Measurements from ENCODE around the gene MYO1G. TPM values are rescaled to one million over a fixed set of nuclear protein-coding genes. Genes with fewer than 3 reads are reported as not detected.
A peak's percentile ranks its signal among the peaks of the same experiment; 100 is the strongest.
"Not testable (repeated sequence)": the region's sequence is repeated elsewhere in the genome, so short reads cannot be mapped to it uniquely, and the experiment has no call there.

The MYO1G gene
- total RNA-seq, 4 donors from 2014 or later = 0.68 to 4.5 (median 1.6) TPM

DNA sequence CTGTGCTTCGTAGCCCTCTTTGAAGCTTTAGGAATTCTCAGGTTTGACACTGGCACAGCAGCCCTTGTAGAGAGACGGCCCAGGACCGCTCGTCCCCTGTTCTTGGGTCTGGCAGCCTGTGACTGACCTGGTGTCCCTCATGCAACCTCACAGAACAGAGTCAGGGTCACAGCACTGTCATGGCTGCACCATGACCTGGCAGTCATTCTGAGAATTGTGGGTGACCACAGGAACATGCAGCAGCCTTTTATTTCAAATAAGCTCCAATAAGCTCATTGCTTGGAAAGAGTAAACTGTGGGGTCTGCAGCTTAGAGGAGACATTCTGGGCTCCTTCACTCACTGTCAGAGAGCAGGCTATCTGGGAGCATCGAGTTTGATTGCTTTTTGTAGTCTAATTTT, 42.5 kb downstream of the MYO1G start:
- DNase-seq (ENCODE audit: low spot score in 2 of 2) = no peak
- H3K36me3 ChIP-seq = no peaks in the 10 kb centered on the region
- no peaks in the 10 kb centered on the region for H3K9me3 ChIP-seq
- H3K4me1 ChIP-seq = no peaks in the 10 kb centered on the region
- no peak overlapping the region for H3K27ac ChIP-seq
- peaks cover 4% of the 10 kb centered on the region for H3K27me3 ChIP-seq
- H3K4me3 ChIP-seq = no peak overlapping the region
- TF ChIP-seq EP300 (IDR thresholded peaks at IDR 0.05) (no peak), POLR2AphosphoS5 (IDR thresholded peaks at IDR 0.05) (no peak)
- TF ChIP-seq, protein P1, sequence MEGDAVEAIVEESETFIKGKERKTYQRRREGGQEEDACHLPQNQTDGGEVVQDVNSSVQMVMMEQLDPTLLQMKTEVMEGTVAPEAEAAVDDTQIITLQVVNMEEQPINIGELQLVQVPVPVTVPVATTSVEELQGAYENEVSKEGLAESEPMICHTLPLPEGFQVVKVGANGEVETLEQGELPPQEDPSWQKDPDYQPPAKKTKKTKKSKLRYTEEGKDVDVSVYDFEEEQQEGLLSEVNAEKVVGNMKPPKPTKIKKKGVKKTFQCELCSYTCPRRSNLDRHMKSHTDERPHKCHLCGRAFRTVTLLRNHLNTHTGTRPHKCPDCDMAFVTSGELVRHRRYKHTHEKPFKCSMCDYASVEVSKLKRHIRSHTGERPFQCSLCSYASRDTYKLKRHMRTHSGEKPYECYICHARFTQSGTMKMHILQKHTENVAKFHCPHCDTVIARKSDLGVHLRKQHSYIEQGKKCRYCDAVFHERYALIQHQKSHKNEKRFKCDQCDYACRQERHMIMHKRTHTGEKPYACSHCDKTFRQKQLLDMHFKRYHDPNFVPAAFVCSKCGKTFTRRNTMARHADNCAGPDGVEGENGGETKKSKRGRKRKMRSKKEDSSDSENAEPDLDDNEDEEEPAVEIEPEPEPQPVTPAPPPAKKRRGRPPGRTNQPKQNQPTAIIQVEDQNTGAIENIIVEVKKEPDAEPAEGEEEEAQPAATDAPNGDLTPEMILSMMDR (IDR thresholded peaks at IDR 0.05) = no peak
- 78% methylated on average over 5 of the region's 5 CpGs for whole genome bisulfite sequencing

DNA sequence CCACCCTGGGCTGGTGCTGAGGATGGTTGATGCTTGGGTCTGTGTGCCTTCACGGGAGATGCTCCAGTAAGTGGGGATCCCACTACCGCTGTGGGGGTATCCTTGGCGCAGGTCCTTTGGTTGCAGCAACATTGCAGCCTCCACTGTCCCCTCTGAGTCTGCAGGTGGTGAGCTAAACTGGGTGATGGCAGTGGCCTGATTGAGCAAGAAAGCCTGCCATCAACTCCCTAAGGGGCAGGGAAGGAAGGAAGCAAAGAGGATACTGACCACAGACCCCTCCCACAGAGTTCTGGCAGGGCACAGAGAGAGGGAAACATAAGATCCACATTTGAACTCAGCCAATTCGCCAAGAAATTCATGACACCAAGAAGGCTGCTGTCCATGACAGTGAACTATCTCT, 43.2 kb downstream of the MYO1G start:
- no peak for DNase-seq (ENCODE audit: low spot score in 2 of 2)
- 83% methylated on average over 4 of the region's 4 CpGs for WGBS
- TF ChIP-seq, protein P1 (IDR thresholded peaks at IDR 0.05) = no peak
- TF ChIP-seq POLR2AphosphoS5 (IDR thresholded peaks at IDR 0.05) (no peak), POLR2A (IDR thresholded peaks at IDR 0.05) (no peak)

DNA sequence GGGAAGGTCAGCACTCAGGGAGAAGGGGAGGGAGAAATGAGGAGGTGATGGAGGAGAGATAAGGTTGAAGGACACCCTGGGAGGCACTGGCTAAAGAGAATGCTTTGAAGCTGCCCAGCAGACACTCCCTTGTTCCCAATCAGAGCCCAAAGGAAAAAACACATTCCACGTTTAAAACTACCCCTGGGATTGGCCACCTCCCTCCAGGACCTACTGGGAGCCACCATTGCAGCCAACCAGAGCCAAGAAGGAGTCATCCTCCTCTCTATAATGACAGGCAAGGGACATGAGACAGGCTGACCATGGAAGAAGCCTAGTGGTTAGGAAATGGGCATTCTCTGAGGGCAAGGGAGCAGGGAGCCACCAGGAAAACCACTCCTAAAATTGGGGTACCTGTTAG, 43.8 kb downstream of the MYO1G start:
- Histone ChIP-seq H3K36me3 (no peaks in the 10 kb centered on the region), H3K27me3 (peaks cover 4% of the 10 kb centered on the region), H3K9me3 (no peaks in the 10 kb centered on the region), H3K27ac (no peak overlapping the region), H3K4me1 (no peaks in the 10 kb centered on the region), H3K4me3 (no peak overlapping the region)
- WGBS = 21% methylated on average over 1 of the region's 1 CpG
- DNase-seq (ENCODE audit: low spot score in 2 of 2) = no peak
- no peak for TF ChIP-seq POLR2AphosphoS5 (IDR thresholded peaks at IDR 0.05)
- no peak for TF ChIP-seq POLR2A (IDR thresholded peaks at IDR 0.05)
- TF ChIP-seq, protein P1 (IDR thresholded peaks at IDR 0.05) = no peak
- TF ChIP-seq EP300 (IDR thresholded peaks at IDR 0.05) = no peak

More for the DNA sequence above, 43.2 kb downstream of the MYO1G start:
- H3K4me1 ChIP-seq = no peaks in the 10 kb centered on the region
- no peaks in the 10 kb centered on the region for H3K36me3 ChIP-seq
- H3K27me3 ChIP-seq = peaks cover 4% of the 10 kb centered on the region
- no peak overlapping the region for H3K4me3 ChIP-seq
- H3K27ac ChIP-seq = no peak overlapping the region
- no peaks in the 10 kb centered on the region for H3K9me3 ChIP-seq

DNA sequence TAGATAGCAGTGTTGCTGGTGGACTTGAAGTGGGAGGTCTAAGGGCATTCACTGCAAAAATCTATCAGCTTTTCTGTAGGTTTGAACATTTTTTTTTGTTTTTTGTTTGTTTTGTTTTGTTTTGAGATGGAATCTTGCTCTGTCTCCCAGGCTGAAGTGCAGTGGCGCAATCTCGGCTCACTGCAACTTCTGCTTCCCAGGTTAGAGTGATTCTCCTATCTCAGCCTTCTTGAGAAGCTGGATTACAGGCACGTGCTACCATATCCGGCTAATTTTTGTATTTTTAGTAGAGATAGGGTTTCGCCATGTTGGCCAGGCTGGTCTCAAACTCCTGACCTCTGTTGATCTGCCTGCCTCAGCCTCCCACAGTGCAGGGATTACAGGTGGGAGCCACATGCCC, 44.3 kb downstream of the MYO1G start:
- H3K27me3 ChIP-seq; H3K4me3 ChIP-seq; DNase-seq (ENCODE audit: low spot score in 2 of 2); H3K9me3 ChIP-seq; H3K4me1 ChIP-seq; H3K36me3 ChIP-seq; H3K27ac ChIP-seq: not testable (repeated sequence)
- WGBS = 88% methylated on average over 5 of the region's 5 CpGs

DNA sequence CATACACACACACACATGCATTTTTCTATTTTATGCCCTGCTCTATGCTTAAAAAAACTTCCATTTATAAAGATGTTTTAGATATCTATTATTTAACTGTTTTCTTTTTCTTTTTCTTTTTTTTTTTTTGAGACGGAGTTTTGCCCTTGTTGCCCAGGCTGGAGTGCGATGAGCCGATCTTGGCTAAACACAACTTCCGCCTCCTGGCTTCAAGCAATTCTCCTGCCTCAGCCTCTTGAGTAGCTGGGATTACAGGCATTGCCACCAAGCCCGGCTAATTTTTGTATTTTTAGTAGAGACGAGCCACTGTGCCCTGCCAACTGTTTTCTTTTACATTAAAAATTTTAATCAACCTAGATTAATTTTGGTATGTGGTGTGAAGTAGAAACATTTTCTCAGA, 47.9 kb downstream of the MYO1G start:
- 93% methylated on average over 6 of the region's 6 CpGs for WGBS
- no peaks in the 10 kb centered on the region for H3K9me3 ChIP-seq
- H3K27ac ChIP-seq = no peak overlapping the region
- no peaks in the 10 kb centered on the region for H3K27me3 ChIP-seq
- peak in 1 of 2 donors; percentile 6 for DNase-seq (ENCODE audit: low spot score in 2 of 2)
- no peak for TF ChIP-seq POLR2AphosphoS5 (IDR thresholded peaks at IDR 0.05)
- TF ChIP-seq, protein P1 (IDR thresholded peaks at IDR 0.05) = no peak
- TF ChIP-seq POLR2A (IDR thresholded peaks at IDR 0.05) = no peak
- TF ChIP-seq EP300 (IDR thresholded peaks at IDR 0.05) = no peak
- H3K4me3 ChIP-seq = no peak overlapping the region
- no peaks in the 10 kb centered on the region for H3K4me1 ChIP-seq
- H3K36me3 ChIP-seq = no peaks in the 10 kb centered on the region

DNA sequence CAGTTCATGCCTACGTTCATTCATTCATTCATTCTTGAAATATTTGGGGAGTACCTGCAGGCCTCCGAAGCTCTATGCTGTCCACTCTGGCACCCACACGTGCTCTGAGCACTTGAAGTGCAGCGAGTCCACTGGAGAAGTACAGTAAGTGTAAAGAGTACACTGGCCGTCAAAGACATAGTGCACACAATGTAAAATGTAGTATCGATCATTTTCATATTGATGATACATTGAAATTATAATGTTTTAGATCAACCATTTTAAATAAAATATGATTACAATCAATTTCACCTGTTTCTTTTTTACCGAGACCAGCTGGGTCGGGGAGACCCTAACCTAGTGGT, 56.5 kb downstream of the MYO1G start:
- Histone ChIP-seq H3K4me1 (peaks cover 6% of the 10 kb centered on the region), H3K4me3 (no peak overlapping the region), H3K27ac (no peak overlapping the region), H3K9me3 (no peaks in the 10 kb centered on the region), H3K27me3 (no peaks in the 10 kb centered on the region), H3K36me3 (no peaks in the 10 kb centered on the region)
- 64% methylated on average over 8 of the region's 8 CpGs for WGBS
- no peak for DNase-seq (ENCODE audit: low spot score in 2 of 2)
- no peak for TF ChIP-seq POLR2AphosphoS5 (IDR thresholded peaks at IDR 0.05)
- no peak for TF ChIP-seq POLR2A (IDR thresholded peaks at IDR 0.05)
- no peak for TF ChIP-seq EP300 (IDR thresholded peaks at IDR 0.05)
